PFSK-1 (cell line): ENCODE measurements around the gene MOSMO.

Experiments
- FOXP2 ChIP-seq: optimal IDR thresholded peaks from 2 replicates; pipeline ENCODE3; 2011; ENCODE audit warnings: borderline replicate concordance, control low read depth, inconsistent platforms; ENCODE audit not compliant: insufficient read depth; ENCODE audit errors: extremely low read length, extremely low read depth
- POLR2AphosphoS5 ChIP-seq: IDR thresholded peaks from 2 replicates; pipeline ENCODE4 v1.6.1; 2012; ENCODE audit warnings: low read depth, mild to moderate bottlenecking, control low read depth, low read length, moderate library complexity
- SIN3A ChIP-seq: IDR thresholded peaks from 2 replicates; pipeline ENCODE4 v1.6.1; 2012; ENCODE audit warnings: mild to moderate bottlenecking, low read length, moderate library complexity, borderline replicate concordance; ENCODE audit not compliant: insufficient read depth
- TAF1 ChIP-seq: IDR thresholded peaks from 2 replicates; pipeline ENCODE4 v1.6.1; 2012; ENCODE audit warnings: low read length, control low read depth, borderline replicate concordance; ENCODE audit not compliant: insufficient read depth
- TF ChIP-seq, protein P1 (sequence below), 2 experiments: IDR thresholded peaks; 2 replicates each; pipeline versions ENCODE4 v1.6.1 to v1.8.0; 2011 to 2012; ENCODE audit warnings: low read depth in 2 of 2, low read length in 2 of 2, control low read depth in 1 of 2, inconsistent platforms in 1 of 2, mild to moderate bottlenecking in 1 of 2, moderate library complexity in 1 of 2; ENCODE audit not compliant: insufficient read depth in 1 of 2

Gene MOSMO

DNA sequence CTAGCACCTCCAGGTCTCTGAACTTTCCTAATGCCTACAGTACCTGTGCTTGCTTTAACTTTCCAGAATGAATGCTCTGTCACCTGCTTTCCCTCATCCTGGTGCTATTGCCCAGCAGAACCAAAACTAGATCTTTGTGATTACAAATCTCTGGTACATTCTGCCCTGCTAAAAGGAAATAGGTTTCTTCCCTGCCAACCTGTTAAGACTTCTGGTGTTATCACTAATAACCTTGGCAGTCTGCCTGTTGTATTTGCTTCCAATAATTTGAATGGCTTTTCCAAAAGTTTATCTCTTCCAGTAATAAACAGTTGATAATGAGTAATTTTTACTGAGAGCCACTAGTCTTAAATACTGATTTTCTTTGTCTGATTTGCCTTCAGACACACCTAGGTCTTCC, 22.4 kb upstream of the MOSMO start:
- no peak for TF ChIP-seq FOXP2
- no peak for TF ChIP-seq POLR2AphosphoS5
- TF ChIP-seq SIN3A = no peak
- TF ChIP-seq, protein P1, sequence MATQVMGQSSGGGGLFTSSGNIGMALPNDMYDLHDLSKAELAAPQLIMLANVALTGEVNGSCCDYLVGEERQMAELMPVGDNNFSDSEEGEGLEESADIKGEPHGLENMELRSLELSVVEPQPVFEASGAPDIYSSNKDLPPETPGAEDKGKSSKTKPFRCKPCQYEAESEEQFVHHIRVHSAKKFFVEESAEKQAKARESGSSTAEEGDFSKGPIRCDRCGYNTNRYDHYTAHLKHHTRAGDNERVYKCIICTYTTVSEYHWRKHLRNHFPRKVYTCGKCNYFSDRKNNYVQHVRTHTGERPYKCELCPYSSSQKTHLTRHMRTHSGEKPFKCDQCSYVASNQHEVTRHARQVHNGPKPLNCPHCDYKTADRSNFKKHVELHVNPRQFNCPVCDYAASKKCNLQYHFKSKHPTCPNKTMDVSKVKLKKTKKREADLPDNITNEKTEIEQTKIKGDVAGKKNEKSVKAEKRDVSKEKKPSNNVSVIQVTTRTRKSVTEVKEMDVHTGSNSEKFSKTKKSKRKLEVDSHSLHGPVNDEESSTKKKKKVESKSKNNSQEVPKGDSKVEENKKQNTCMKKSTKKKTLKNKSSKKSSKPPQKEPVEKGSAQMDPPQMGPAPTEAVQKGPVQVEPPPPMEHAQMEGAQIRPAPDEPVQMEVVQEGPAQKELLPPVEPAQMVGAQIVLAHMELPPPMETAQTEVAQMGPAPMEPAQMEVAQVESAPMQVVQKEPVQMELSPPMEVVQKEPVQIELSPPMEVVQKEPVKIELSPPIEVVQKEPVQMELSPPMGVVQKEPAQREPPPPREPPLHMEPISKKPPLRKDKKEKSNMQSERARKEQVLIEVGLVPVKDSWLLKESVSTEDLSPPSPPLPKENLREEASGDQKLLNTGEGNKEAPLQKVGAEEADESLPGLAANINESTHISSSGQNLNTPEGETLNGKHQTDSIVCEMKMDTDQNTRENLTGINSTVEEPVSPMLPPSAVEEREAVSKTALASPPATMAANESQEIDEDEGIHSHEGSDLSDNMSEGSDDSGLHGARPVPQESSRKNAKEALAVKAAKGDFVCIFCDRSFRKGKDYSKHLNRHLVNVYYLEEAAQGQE (IDR thresholded peaks at IDR 0.05; ENCODE audit: insufficient read depth in 1 of 2, low read depth in 2 of 2, low read length in 2 of 2) = no peak
- TF ChIP-seq TAF1 = no peak

DNA sequence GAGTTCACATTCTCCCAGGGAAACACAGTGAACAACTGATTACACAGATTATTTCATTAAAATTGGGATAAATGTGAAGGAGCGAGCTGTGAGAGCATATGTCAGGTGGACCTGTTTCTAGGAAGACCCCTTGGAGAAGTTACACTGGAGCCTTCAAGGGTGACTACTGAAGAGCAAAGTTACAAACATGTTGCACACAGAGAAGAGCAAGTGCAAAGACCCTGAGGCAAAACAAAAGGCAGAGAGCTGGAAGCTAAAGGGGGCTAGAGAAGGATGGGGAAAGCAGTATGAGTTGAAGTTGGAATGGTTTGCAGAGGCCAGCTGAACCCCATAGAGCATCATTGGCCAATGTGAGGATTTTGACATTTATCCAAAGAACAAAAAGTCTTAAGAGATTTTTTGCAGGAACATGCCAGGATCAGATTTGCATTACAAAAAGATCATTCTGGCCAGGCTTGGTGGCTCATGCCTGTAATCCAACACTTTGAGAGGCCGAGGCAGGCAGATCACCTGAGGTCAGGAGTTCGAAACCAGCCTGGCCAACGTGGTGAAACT, 21.1 kb upstream of the MOSMO start:
- TF ChIP-seq SIN3A (no peak), POLR2AphosphoS5 (no peak), FOXP2 (no peak), TAF1 (no peak)
- TF ChIP-seq, protein P1 (IDR thresholded peaks at IDR 0.05; ENCODE audit: insufficient read depth in 1 of 2, low read depth in 2 of 2, low read length in 2 of 2) = no peak

DNA sequence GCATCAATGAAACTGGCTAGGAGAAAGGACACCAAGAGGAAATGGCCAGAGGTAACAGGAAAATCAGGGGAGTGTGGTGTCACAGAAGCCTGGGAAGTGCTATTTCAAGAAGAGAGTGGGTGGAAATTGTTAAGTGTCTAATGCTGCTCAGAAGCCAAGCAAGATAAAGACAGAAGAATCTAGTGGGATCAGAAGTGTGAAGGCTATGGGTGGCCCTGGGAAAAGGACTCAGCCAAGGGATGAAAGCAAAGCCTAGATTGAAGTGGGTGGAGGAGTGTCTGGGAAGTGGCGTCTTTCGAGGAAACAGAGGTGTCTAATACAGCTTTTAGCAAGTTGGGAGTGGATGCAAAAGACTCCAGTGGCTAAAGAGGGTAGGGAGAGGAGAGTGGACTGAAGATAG, 20.4 kb upstream of the MOSMO start:
- TF ChIP-seq POLR2AphosphoS5 (no peak), SIN3A (no peak), TAF1 (no peak), FOXP2 (no peak)
- TF ChIP-seq, protein P1 (IDR thresholded peaks at IDR 0.05; ENCODE audit: insufficient read depth in 1 of 2, low read depth in 2 of 2, low read length in 2 of 2) = no peak

DNA sequence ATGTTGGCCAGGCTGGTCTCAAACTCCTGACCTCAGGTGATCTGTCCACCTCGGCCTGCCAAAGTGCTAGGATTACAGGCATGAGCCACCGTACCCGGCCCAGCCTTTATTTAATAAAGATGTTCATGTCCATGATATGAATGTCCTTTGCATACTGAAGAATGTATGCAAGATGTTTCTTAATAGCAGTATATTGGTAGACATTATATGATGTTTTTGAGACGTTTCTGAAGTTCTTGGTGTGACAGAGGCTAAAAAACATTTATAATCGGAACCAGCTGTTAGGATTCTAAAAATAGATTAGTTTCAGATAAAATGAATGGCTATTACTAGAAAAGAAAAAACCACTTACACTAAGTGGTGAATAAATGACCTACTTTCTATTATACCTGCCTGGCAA, 18.8 kb upstream of the MOSMO start:
- TF ChIP-seq, protein P1 (IDR thresholded peaks at IDR 0.05; ENCODE audit: insufficient read depth in 1 of 2, low read depth in 2 of 2, low read length in 2 of 2) = no peak
- no peak for TF ChIP-seq SIN3A
- no peak for TF ChIP-seq TAF1
- TF ChIP-seq POLR2AphosphoS5 = no peak
- TF ChIP-seq FOXP2 = no peak

DNA sequence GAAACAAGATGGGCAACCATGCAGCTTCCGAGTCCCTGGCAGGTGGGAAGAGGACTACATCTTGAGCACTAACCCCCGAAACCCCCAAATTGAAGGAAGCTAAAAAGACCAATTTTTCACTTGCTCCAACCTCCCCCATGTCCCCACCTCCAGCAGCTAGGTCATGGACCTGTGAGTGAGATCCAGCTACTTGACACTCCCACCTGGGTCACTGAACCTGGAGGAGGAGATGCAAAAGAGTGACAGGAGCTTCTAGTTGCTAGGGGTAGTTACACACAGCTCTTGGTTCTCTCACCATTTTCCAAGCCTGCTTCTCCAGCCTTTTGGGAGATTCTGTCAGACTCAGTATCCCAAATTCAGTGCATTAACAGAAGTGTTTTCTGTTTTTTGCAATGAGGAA, 18.2 kb upstream of the MOSMO start:
- no peak for TF ChIP-seq POLR2AphosphoS5
- TF ChIP-seq, protein P1 (IDR thresholded peaks at IDR 0.05; ENCODE audit: insufficient read depth in 1 of 2, low read depth in 2 of 2, low read length in 2 of 2) = no peak
- TF ChIP-seq TAF1 = no peak
